Caco-2 (cell line): ENCODE data around the gene SEMA3A. TPM values are rescaled to one million over a fixed set of nuclear protein-coding genes. Genes with fewer than 3 reads are reported as not detected.

Source experiments
- BruUV-seq: library from RNA; stranded (reverse); fragments of 400-500 nt; replicated peaks from 2 replicates; lab custom pipeline; 2021; lab: Mats Ljungman, UMichigan
- CTCF ChIA-PET: fragments of 300-600 bp; sonication (Branson Sonifier 250); formaldehyde crosslinking; loops from one replicate; lab custom pipeline; 2022; ENCODE audit warnings: antibody characterized with exemption; lab: Charles Lee
- POLR2A ChIA-PET: fragments of 300-600 bp; sonication (Branson Sonifier 250); formaldehyde crosslinking; loops from one replicate; lab custom pipeline; 2022; ENCODE audit warnings: antibody characterized with exemption; lab: Charles Lee
- DNase-seq, 2 experiments: peaks; one replicate each; pipeline versions ENCODE4 v3.0.0 to v3.0.0-alpha.2; 2020 to 2022
- H3K27me3 ChIP-seq: replicated peaks from 2 replicates; pipeline ENCODE4 v1.6.0; 2011; ENCODE audit warnings: low read length; ENCODE audit not compliant: control insufficient read depth, insufficient read depth
- H3K36me3 ChIP-seq: 2 replicates; pipeline ENCODE4 v1.5.1; 2011; ENCODE audit warnings: low read length; ENCODE audit not compliant: control insufficient read depth, insufficient read depth
- H3K4me1 ChIP-seq: fragments of 250-450 bp; sonication (Bioruptor Pico); 2 replicates; pipeline ENCODE4 v1.5.1; 2020; ENCODE audit warnings: mild to moderate bottlenecking
- H3K4me3 ChIP-seq: 2 replicates; pipeline ENCODE4 v1.5.1; 2011; ENCODE audit warnings: low read depth, mild to moderate bottlenecking, control low read depth, low read length
- H3K9me3 ChIP-seq: fragments of 250-450 bp; sonication (Bioruptor Pico); 2 replicates; pipeline ENCODE4 v1.5.1; 2020; ENCODE audit warnings: mild to moderate bottlenecking, moderate library complexity
- H3K27ac Mint-ChIP-seq: one replicate; pipeline ENCODE4 v1.8.0; 2022; ENCODE audit warnings: mixed read lengths; ENCODE audit not compliant: unreplicated experiment
- H3K27me3 Mint-ChIP-seq: one replicate; pipeline ENCODE4 v1.8.0; 2022; ENCODE audit warnings: mixed read lengths; ENCODE audit not compliant: insufficient read depth, unreplicated experiment
- H3K36me3 Mint-ChIP-seq: one replicate; pipeline ENCODE4 v1.8.0; 2022; ENCODE audit warnings: mild to moderate bottlenecking, mixed read lengths; ENCODE audit not compliant: insufficient read depth, unreplicated experiment
- H3K4me1 Mint-ChIP-seq: one replicate; pipeline ENCODE4 v1.8.0; 2022; ENCODE audit warnings: low read depth, mixed read lengths; ENCODE audit not compliant: unreplicated experiment
- H3K4me3 Mint-ChIP-seq: one replicate; pipeline ENCODE4 v1.8.0; 2022; ENCODE audit warnings: mild to moderate bottlenecking, moderate library complexity, mixed read lengths; ENCODE audit not compliant: unreplicated experiment
- H3K9me3 Mint-ChIP-seq: one replicate; pipeline ENCODE4 v1.8.0; 2022; ENCODE audit warnings: mixed read lengths; ENCODE audit not compliant: unreplicated experiment
- CTCF ChIP-seq, 2 experiments: fragments of 200-600 bp in 1 of 2; IDR thresholded peaks; 1 replicate in 1 of 2; 2 replicates in 1 of 2; pipeline versions ENCODE4 v1.5.1 to v1.8.0; 2011 to 2022; ENCODE audit warnings: antibody characterized with exemption in 1 of 2, control low read depth in 1 of 2, inconsistent platforms in 1 of 2, low read depth in 1 of 2, low read length in 1 of 2, mild to moderate bottlenecking in 1 of 2, moderate library complexity in 1 of 2; ENCODE audit not compliant: insufficient read depth in 1 of 2, severe bottlenecking in 1 of 2, unreplicated experiment in 1 of 2
- intact Hi-C: fragments of 100-400 bp; cut with micrococcal nuclease; formaldehyde crosslinking; loops from one replicate; pipeline ENCODE4 v1.10.0; 2022; ENCODE audit not compliant: unreplicated experiment
- total RNA-seq: library from RNA; stranded (reverse); gene quantifications from 2 replicates; pipeline ENCODE4 v1.2.3, GENCODE V29; 2022

Gene SEMA3A
- total RNA-seq, 1 experiment from 2014 or later = 55.1 TPM

GRCh38 chr7:84077336-84077735 is 117.3 kb downstream of the SEMA3A start:
- peaks cover 40% of the 10 kb centered on the region for H3K4me1 ChIP-seq
- no peak overlapping the region for H3K4me3 Mint-ChIP-seq
- intact Hi-C loops = no loop called here
- H3K36me3 ChIP-seq = no peaks in the 10 kb centered on the region
- no peak overlapping the region for H3K27ac Mint-ChIP-seq
- H3K4me3 ChIP-seq = no peak overlapping the region
- ChIA-PET POLR2A (no interaction called here), CTCF (no interaction called here)
- peaks cover 15% of the 10 kb centered on the region for H3K4me1 Mint-ChIP-seq
- no peaks in the 10 kb centered on the region for H3K27me3 ChIP-seq
- BruUV-seq = no TSS peak
- TF ChIP-seq CTCF (IDR thresholded peaks at IDR 0.05; ENCODE audit: insufficient read depth in 1 of 2, low read depth in 1 of 2, low read length in 1 of 2, severe bottlenecking in 1 of 2, unreplicated experiment in 1 of 2) = no peak
- H3K9me3 Mint-ChIP-seq = no peaks in the 10 kb centered on the region
- H3K9me3 ChIP-seq = no peaks in the 10 kb centered on the region
- H3K36me3 Mint-ChIP-seq = peaks cover 5% of the 10 kb centered on the region
- no peaks in the 10 kb centered on the region for H3K27me3 Mint-ChIP-seq
- DNase-seq = no peak

- ChIA-PET CTCF (no interaction called here), POLR2A (no interaction called here)
- Histone ChIP-seq H3K4me3 (no peak overlapping the region), H3K9me3 (no peaks in the 10 kb centered on the region), H3K36me3 (no peaks in the 10 kb centered on the region), H3K4me1 (peaks cover 38% of the 10 kb centered on the region), H3K27me3 (no peaks in the 10 kb centered on the region)
- Mint-ChIP-seq H3K27me3 (no peaks in the 10 kb centered on the region), H3K4me1 (peaks cover 15% of the 10 kb centered on the region), H3K9me3 (no peaks in the 10 kb centered on the region), H3K4me3 (no peak overlapping the region), H3K36me3 (no peaks in the 10 kb centered on the region), H3K27ac (no peak overlapping the region)
- no peak for DNase-seq
- intact Hi-C loops = no loop called here
- no TSS peak for BruUV-seq
- TF ChIP-seq CTCF (IDR thresholded peaks at IDR 0.05; ENCODE audit: insufficient read depth in 1 of 2, low read depth in 1 of 2, low read length in 1 of 2, severe bottlenecking in 1 of 2, unreplicated experiment in 1 of 2) = no peak
These were observed 118.4 kb downstream of the SEMA3A start for GRCh38 chr7:84076219-84076618.

GRCh38 chr7:84073186-84073875 is 121.3 kb downstream of the SEMA3A start:
- no peak for TF ChIP-seq CTCF (IDR thresholded peaks at IDR 0.05; ENCODE audit: insufficient read depth in 1 of 2, low read depth in 1 of 2, low read length in 1 of 2, severe bottlenecking in 1 of 2, unreplicated experiment in 1 of 2)
- peaks cover 23% of the 10 kb centered on the region for H3K4me1 Mint-ChIP-seq
- DNase-seq = peak in 1 of 2 experiments; percentile 38
- intact Hi-C loops = loop anchor here (1.0 kb wide), 1 partner anchor 48 kb away; no protein-coding TSS in a partner anchor
- no TSS peak for BruUV-seq
- H3K9me3 ChIP-seq = no peaks in the 10 kb centered on the region
- H3K36me3 ChIP-seq = no peaks in the 10 kb centered on the region
- no peak overlapping the region for H3K4me3 Mint-ChIP-seq
- no peaks in the 10 kb centered on the region for H3K9me3 Mint-ChIP-seq
- ChIA-PET CTCF (no interaction called here), POLR2A (no interaction called here)
- H3K27ac Mint-ChIP-seq = peak overlapping the region; percentile 25
- no peaks in the 10 kb centered on the region for H3K27me3 Mint-ChIP-seq
- no peak overlapping the region for H3K4me3 ChIP-seq
- peaks cover 6% of the 10 kb centered on the region for H3K36me3 Mint-ChIP-seq
- no peaks in the 10 kb centered on the region for H3K27me3 ChIP-seq
- H3K4me1 ChIP-seq = peaks cover 45% of the 10 kb centered on the region
